DMS 273 (cell line): ENCODE results near the gene RNF14.
A peak's percentile ranks its signal among the peaks of the same experiment; 100 is the strongest.
"Not testable (repeated sequence)": the region's sequence is repeated elsewhere in the genome, so short reads cannot be mapped to it uniquely, and the experiment has no call there.

Experiments used
- DNase-seq: peaks from one replicate; lab custom pipeline; 2025; ENCODE audit not compliant: unreplicated experiment; lab: John Stamatoyannopoulos, UW

The RNF14 gene

GRCh38 chr5:141968914-141969608 is at the start of gene RNF14:
Gene RNF14, plus strand, starts transcription at chr5:141969105. Its CDS starts 4,484 bp downstream, at chr5:141973589.
- DNase-seq = peak; percentile 98

GRCh38 chr5:141919218-141920119 is 49.4 kb upstream of the RNF14 start:
- no peak for DNase-seq

GRCh38 chr5:141920771-141921170 is 48.1 kb upstream of the RNF14 start:
- no peak for DNase-seq

DNA sequence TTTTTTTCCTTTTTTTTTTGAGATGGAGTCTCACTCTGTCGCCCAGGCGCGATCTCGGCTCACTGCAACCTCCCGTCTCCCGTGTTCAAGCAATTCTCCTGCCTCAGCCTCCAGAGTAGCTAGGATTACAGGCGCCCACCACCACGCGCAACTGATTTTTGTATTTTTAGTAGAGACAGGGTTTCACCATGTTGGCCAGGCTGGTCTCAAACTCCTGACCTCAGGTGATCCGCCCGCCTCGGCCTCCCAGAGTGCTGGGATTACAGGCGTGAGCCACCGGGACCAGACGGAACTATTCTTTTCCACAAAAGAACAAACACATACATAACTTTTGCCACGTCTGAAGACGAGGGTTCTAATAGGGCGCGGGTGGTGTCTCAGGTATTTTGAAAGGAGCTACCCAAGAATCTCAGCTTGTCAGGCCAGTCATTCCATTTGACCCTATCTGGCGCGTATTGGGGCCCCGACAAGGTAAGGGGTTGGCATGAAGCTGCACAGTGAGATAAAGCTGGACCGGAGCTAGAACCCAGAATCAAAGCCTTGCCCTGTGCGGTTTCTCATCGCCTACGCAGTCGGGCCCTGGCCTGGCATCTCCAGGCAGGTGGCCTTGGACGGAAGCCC is 46.0 kb upstream of the RNF14 start:
- not testable (repeated sequence) for DNase-seq

DNA sequence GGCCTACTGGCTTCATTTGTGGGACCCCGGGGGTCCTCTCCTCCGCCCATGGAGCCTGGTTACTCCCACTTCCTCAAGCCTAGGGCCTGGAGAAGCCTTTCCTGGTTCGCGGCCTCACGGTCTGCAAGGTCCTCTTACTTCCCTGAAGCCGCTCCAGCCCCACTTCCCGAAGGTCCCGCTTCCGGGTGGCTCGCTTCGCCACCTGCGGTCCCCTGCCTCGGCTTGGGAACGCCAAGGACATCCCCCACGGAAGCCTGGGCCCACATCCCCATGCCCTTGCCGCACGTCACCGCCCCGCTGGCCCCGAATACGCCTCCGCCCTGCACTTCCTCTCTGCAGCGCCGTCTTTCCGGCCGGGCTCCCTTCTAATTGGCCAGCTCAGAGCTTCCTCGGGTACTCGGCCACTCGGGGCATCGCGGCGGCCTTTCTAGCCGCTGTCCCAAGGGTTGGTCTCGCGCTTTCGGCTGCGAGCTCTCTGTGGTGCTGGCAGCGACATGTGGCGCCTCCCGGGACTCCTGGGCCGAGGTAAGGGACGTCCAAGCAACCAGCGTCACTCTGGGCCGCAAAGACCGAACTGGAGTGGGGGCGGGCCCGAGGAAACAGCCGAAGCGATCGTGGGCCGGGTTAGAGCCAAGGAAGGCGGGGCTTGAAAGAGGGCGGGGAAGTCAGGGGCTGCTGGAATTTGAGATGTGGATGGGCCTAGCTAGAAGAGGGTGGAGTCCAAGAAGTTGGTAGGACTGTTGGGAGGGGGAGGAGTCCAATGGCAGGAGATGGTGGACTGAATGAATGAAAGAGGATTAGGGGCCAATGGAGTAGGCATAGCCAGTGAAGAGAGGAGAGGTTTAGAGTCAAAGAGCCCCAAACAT is 45.2 kb upstream of the RNF14 start, which contains the start of gene DELE1:
Gene DELE1, plus strand, starts transcription at position 424 of the 866 bp plus-strand sequence. Its CDS starts 71 bp downstream, at position 495.
- peak; percentile 97 for DNase-seq

- DNase-seq = no peak
These were observed 42.5 kb upstream of the RNF14 start for GRCh38 chr5:141926434-141926833.

DNA sequence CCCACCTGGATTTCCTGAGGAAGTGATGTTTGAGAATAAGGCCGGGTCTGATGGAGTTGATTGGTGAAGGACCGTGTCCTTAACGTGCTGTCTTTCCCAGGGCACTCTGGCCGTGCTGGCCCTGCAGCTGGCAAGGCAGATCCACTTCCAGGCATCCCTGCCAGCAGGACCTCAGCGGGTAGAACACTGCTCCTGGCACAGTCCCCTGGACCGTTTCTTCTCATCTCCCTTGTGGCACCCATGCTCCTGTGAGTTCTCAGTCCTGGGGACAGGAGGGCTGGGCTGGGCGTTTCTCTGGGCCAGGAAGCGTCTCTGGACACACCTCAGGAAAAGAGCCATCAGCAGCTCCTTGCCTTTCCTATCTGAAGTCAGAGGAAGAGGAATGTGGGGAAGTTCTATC is 40.9 kb upstream of the RNF14 start:
- no peak for DNase-seq

DNA sequence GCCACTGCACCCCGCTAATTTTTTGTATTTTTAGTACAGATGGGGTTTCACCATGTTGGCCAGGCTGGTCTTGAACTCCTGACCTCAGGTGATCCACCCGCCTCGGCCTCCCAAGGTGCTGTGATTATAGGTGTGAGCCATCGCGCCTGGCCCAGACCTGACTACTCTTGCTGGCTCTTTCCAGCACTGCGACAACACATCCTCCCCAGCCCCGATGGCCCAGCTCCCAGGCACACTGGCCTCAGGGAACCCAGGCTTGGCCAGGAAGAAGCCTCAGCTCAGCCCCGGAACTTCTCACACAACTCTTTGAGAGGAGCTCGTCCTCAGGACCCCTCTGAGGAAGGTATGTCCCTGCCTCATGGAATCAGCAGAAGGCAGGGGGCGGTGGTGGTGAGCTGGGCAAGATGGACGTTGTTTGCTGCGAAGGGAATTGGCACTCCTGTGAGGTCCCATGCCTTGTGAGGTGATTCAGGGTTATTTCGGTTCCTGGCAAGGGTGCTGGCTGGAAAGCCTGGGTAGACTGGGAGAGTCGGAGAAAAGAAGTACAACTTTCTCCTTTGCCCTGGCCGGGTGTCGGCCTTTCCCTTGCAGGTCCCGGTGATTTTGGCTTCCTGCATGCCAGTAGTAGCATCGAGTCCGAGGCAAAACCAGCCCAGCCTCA is 39.4 kb upstream of the RNF14 start:
- DNase-seq = no peak

DNA sequence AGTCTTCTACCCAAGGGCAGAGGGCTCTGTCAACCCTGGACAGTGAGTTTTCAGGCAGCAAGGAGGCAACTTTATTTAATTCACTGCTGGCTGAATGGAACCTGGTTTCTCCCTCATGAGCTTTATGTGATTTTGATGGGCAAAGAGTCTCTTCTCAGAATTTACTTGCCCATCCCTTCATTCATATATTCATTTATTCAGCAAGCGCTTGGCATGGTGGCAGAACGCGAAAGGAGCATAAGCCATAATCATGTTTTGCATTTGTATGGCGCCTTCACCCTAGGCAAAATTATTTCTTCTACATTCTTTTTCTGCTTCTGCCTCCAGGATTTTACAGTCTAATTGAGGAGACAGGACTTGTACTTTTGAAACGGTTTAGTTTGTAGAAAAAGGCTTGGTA is 37.2 kb upstream of the RNF14 start:
- no peak for DNase-seq

DNA sequence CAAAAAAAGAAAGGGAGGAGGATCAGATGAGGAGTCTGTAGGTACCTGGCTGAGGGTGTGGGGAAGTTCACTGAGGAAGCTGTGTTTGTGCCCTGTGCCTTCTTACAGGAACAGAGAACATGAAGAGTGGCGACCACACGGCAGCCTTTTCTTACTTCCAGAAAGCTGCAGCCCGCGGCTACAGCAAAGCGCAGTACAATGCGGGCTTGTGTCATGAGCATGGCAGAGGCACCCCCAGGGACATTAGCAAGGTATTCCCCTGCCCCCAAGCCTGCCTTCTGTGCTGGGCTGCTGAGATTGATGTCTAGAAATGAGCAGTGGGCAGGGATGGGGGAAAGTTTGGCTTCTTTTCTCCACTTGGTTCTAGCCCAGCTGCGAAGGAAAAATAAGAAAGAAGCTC is 35.8 kb upstream of the RNF14 start:
- DNase-seq = no peak

DNA sequence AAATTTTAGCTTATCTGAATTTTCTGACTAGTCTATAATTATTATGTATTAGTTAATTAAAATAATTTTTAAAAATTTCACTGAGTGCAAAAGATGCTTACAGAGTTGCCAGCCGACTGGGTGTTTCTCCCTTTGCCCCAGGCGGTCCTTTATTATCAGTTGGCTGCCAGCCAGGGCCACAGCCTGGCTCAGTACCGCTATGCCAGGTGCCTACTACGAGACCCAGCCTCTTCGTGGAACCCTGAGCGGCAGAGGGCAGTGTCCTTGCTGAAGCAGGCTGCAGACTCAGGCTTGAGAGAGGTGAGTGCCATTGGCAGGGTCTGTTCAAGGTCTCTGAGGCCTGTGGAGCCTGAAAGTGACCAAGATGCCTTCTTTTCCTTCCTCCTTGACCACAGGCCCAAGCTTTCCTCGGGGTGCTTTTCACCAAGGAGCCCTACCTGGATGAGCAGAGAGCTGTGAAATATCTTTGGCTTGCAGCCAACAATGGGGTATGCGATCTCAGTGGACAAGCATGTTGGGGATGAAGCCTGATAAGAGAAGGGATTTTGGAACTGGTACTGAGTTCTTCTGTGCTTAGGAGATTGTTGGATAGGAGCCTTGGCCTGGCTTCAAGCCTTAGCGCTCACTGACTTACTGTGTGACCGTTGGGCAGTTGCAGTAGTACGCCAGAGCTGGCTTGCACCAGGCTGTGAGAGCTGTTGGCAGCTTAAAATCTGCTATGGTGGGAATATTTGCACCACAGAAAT is 34.6 kb upstream of the RNF14 start:
- peak; percentile 81 for DNase-seq

DNA sequence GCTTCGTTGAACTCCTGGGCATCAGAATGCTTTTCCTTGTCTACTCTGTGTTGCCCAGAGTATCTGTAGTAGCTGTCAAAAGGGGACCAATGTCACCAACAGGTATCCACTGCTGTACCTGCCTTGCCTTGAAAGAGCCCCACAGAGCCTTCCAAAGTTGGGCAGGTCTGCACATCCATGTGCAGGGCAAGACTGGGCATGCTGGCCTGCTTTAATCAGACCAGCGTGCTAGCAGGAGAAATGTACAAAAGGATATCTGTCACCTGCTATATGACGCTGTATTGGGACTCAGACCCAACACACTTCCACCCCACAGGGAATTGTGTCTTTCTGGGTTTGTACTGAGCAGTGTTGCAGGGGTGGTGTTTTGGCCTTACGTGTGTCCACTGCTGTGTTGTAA is 33.4 kb upstream of the RNF14 start:
- DNase-seq = no peak

- no peak for DNase-seq
These were observed 28.1 kb upstream of the RNF14 start for GRCh38 chr5:141940695-141941271.

DNA sequence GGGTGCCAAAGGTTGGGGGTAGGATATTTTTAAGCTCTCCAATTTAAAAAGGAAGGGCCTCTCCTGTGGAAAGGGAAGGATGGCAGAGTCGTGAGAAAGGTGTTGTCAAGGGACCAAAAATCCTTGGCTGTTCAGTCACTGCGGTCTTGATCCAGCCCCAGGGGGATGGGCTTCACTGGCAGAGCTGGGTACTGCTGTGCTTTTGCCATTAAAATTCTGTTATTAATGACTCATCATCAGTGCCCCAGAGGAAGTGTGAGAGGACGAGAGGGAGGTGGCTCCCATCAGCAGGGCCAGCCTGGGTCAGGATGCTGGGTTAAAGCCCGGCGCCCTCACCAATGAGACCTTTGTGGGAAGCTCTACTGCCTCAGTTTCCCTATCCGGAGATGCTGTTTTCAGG is 27.6 kb upstream of the RNF14 start:
- peak; percentile 40 for DNase-seq

GRCh38 chr5:141941779-141942178 is 27.1 kb upstream of the RNF14 start:
- DNase-seq = no peak

GRCh38 chr5:141942185-141942857 is 26.6 kb upstream of the RNF14 start:
- no peak for DNase-seq

GRCh38 chr5:141944076-141944475 is 24.8 kb upstream of the RNF14 start:
- no peak for DNase-seq

GRCh38 chr5:141945511-141946051 is 23.3 kb upstream of the RNF14 start:
- DNase-seq = no peak
